Suprapubic skin (tissue), 4 donors: ENCODE data around the gene ZG16. TPM values are rescaled to one million over a fixed set of nuclear protein-coding genes. Genes with fewer than 3 reads are reported as not detected.
"Not testable (repeated sequence)": the region's sequence is repeated elsewhere in the genome, so short reads cannot be mapped to it uniquely, and the experiment has no call there.

Experiments
- DNase-seq, 2 donors: peaks; one replicate each; pipeline ENCODE4 v3.0.0-alpha.2; 2019; ENCODE audit warnings: low spot score in 2 of 2
- H3K27ac ChIP-seq: fragments of 200-600 bp; sonication (generic); one replicate; pipeline ENCODE4 v1.5.1; 2019
- H3K27me3 ChIP-seq: fragments of 200-600 bp; sonication (generic); one replicate; pipeline ENCODE4 v1.5.1; 2019
- H3K36me3 ChIP-seq: fragments of 200-600 bp; sonication (generic); one replicate; pipeline ENCODE4 v1.5.1; 2019
- H3K4me1 ChIP-seq: fragments of 200-600 bp; sonication (generic); one replicate; pipeline ENCODE4 v1.5.1; 2019
- H3K4me3 ChIP-seq: fragments of 200-600 bp; sonication (generic); one replicate; pipeline ENCODE4 v1.5.1; 2019; ENCODE audit warnings: mild to moderate bottlenecking
- H3K9me3 ChIP-seq: fragments of 200-600 bp; sonication (generic); one replicate; pipeline ENCODE4 v1.5.1; 2019
- CTCF ChIP-seq, 2 donors: fragments of 200-600 bp in 1 of 2; fragments of 450-650 bp in 1 of 2; sonication (generic) in 1 of 2; IDR thresholded peaks; one replicate each; pipeline ENCODE4 v1.5.1; 2016 to 2019; ENCODE audit warnings: antibody characterized with exemption in 2 of 2, mild to moderate bottlenecking in 1 of 2, moderate library complexity in 1 of 2
- EP300 ChIP-seq: sonication (generic); formaldehyde crosslinking; IDR thresholded peaks from one replicate; pipeline ENCODE4 v1.6.1; 2017; ENCODE audit warnings: antibody characterized with exemption
- POLR2A ChIP-seq, 2 donors: fragments of 450-650 bp; IDR thresholded peaks; one replicate each; pipeline ENCODE4 v1.6.1; 2017; ENCODE audit warnings: antibody characterized with exemption in 2 of 2, mild to moderate bottlenecking in 2 of 2, moderate library complexity in 2 of 2
- POLR2AphosphoS5 ChIP-seq, 3 donors: sonication (generic); formaldehyde crosslinking; IDR thresholded peaks; one replicate each; pipeline ENCODE4 v1.6.1; 2017; ENCODE audit warnings: antibody characterized with exemption in 3 of 3
- WGBS: methylation state at CpG from one replicate; pipeline ENCODE4 v1.1.5; 2018; 5-methylcytosine and 5-hydroxymethylcytosine counted together
- total RNA-seq, 4 donors: library from RNA; depleted of rRNA; stranded (reverse); fragments of >200 nt; gene quantifications; one replicate each; pipeline ENCODE4 v1.1.0, GENCODE V29; 2016

Gene ZG16
- total RNA-seq, 4 donors from 2014 or later, result 0.89 TPM; not detected in 3

GRCh38 chr16:29784901-29785500 is 6.9 kb downstream of the ZG16 start:
- peak; percentile 80 to 89 for DNase-seq
- H3K4me3 ChIP-seq, result peak overlapping the region; percentile 29
- TF ChIP-seq CTCF (IDR thresholded peaks at IDR 0.05), result peak; percentile 23 to 75
- TF ChIP-seq POLR2AphosphoS5 (IDR thresholded peaks at IDR 0.05), result no peak
- no peaks in the 10 kb centered on the region for H3K36me3 ChIP-seq
- peaks cover 18% of the 10 kb centered on the region for H3K4me1 ChIP-seq
- H3K9me3 ChIP-seq, result no peaks in the 10 kb centered on the region
- H3K27ac ChIP-seq, result no peak overlapping the region
- WGBS, result 36% methylated on average over 36 of the region's 38 CpGs
- peaks cover 1% of the 10 kb centered on the region for H3K27me3 ChIP-seq

- H3K9me3 ChIP-seq, DNase-seq, H3K36me3 ChIP-seq, H3K27me3 ChIP-seq, H3K4me3 ChIP-seq, H3K27ac ChIP-seq: not testable (repeated sequence)
- WGBS, result 93% methylated on average over 4 of the region's 4 CpGs
- H3K4me1 ChIP-seq, result peaks cover 30% of the 10 kb centered on the region
These were observed 9.1 kb downstream of the ZG16 start for GRCh38 chr16:29787155-29787554.

GRCh38 chr16:29789775-29790182 is 11.7 kb downstream of the ZG16 start:
- H3K4me3 ChIP-seq, result peak overlapping the region; percentile 93
- WGBS, result 58% methylated on average over 20 of the region's 20 CpGs
- no peaks in the 10 kb centered on the region for H3K27me3 ChIP-seq
- no peaks in the 10 kb centered on the region for H3K9me3 ChIP-seq
- peaks cover 29% of the 10 kb centered on the region for H3K4me1 ChIP-seq
- no peak for DNase-seq
- H3K27ac ChIP-seq, result peak overlapping the region; percentile 87
- TF ChIP-seq POLR2A (IDR thresholded peaks at IDR 0.05), result no peak
- H3K36me3 ChIP-seq, result no peaks in the 10 kb centered on the region

GRCh38 chr16:29790183-29790948 is 12.3 kb downstream of the ZG16 start, which contains the start of gene KIF22:
KIF22 (plus strand) TSS chr16:29790751; CDS start chr16:29790760, 9 bp downstream.
- Histone ChIP-seq H3K27me3 (no peaks in the 10 kb centered on the region), H3K4me1 (peaks cover 28% of the 10 kb centered on the region), H3K36me3 (no peaks in the 10 kb centered on the region), H3K27ac (peak within 1 kb of the TSS; percentile 87), H3K4me3 (peak within 1 kb of the TSS; percentile 93), H3K9me3 (no peaks in the 10 kb centered on the region)
- peak; percentile 100 for DNase-seq
- under 1% methylated on average over 39 of the region's 67 CpGs for WGBS
- TF ChIP-seq CTCF (IDR thresholded peaks at IDR 0.05), result peak; percentile 61 to 77
- TF ChIP-seq POLR2A (IDR thresholded peaks at IDR 0.05), result no peak
- TF ChIP-seq POLR2AphosphoS5 (IDR thresholded peaks at IDR 0.05), result peak in 2 of 3 donors; percentile 10 to 57
- no peak for TF ChIP-seq EP300

- H3K36me3 ChIP-seq, result no peaks in the 10 kb centered on the region
- TF ChIP-seq POLR2A (IDR thresholded peaks at IDR 0.05) (no peak), EP300 (no peak), CTCF (IDR thresholded peaks at IDR 0.05) (no peak), POLR2AphosphoS5 (IDR thresholded peaks at IDR 0.05) (no peak)
- no peaks in the 10 kb centered on the region for H3K27me3 ChIP-seq
- peak overlapping the region; percentile 78 for H3K27ac ChIP-seq
- no peak for DNase-seq
- peaks cover 29% of the 10 kb centered on the region for H3K4me1 ChIP-seq
- H3K9me3 ChIP-seq, result no peaks in the 10 kb centered on the region
- 3% methylated on average over 19 of the region's 31 CpGs for WGBS
- peak overlapping the region; percentile 93 for H3K4me3 ChIP-seq
These were observed 13.1 kb downstream of the ZG16 start for GRCh38 chr16:29790949-29791844.
